Amniotic stem cell (primary cell): ENCODE measurements around the gene SMAD4.
"Not testable (repeated sequence)": the region's sequence is repeated elsewhere in the genome, so short reads cannot be mapped to it uniquely, and the experiment has no call there.

ENCODE experiments used
- DNase-seq: peaks from one replicate; lab custom pipeline; 2025; lab: John Stamatoyannopoulos, UW

SMAD4 gene

DNA sequence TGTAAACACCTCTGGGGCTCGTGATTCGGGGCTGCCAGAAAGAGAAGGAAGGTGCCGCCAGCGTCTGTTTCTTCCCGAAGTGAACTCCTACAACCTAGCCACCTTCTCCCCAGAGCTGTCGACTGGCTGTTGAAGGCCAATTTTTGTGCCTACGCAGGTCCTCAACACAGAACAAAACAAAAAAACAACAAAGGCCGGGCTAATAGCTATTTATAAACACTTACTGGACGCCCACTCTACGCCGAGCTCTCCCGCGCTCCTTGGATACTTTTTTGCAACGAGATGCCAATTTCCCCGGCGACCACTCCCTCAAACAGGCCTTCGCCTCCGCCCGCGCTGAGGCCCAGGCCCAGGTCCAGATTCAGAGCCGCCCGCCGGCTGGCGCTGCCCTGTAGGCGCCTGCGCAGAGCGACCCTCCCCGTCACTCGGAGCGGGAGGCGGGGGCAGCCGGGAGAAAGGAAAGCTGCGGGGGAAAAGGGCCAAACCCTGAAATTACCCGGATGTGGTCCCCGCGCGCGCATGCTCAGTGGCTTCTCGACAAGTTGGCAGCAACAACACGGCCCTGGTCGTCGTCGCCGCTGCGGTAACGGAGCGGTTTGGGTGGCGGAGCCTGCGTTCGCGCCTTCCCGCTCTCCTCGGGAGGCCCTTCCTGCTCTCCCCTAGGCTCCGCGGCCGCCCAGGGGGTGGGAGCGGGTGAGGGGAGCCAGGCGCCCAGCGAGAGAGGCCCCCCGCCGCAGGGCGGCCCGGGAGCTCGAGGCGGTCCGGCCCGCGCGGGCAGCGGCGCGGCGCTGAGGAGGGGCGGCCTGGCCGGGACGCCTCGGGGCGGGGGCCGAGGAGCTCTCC lies at the start of gene SMAD4:
Gene SMAD4, plus strand, starts transcription at position 520 of the 843 bp plus-strand sequence. CDS start 16,834 bp downstream, outside the sequence.
- peak; percentile 49 for DNase-seq

DNA sequence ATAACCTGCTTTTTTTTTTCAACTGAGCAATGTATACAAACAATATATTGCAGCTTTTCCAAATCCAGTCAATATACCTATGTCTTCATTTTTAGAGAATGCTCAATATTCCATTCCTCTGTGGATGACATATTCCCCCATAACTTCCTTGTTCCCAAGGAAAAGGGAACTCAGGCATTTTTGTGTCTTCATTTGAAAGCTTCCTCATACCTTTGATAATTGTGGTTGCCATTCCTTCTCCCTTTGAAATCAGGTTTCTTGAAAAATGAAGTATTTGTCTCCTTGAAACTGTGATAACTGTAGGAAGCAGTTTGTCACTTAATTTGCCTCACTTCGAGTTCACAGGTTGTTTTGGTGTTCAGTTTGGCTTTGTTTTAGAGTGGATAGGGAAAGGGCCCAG lies 48.6 kb upstream of the SMAD4 start:
- no peak for DNase-seq

DNA sequence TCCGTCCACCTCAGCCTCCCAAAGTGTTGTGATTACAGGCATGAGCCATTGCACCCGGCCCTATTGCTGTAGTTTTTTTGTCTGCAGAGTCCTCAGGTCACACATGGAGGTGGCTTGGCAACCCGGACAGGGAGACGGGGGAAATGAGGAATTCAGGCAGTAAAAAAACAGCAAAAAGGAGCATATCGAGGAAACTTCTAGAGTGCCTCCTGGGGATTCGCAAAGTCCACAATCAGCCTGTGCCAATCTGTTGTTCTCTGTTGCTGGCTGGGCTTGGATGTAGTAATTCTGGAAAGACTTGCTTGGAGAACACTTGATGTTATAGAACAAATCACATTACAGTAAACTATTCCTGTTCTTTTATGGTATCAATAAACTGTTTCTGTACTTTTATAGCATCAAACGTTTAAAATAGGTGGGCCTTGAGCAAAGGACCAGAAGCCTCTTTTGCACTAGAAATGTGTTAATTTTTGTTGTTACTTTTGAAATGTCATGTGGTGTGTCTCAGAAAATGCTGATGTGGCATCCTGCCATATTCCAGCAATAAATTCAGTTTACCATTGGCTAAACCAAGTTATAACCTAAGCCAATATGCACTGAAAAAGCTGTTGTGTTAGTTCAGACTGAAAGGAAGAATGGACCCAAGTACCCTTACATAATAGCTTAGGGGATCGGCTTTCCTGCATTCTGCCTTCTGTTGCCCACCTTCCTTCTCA lies 47.8 kb upstream of the SMAD4 start:
- DNase-seq = no peak

DNA sequence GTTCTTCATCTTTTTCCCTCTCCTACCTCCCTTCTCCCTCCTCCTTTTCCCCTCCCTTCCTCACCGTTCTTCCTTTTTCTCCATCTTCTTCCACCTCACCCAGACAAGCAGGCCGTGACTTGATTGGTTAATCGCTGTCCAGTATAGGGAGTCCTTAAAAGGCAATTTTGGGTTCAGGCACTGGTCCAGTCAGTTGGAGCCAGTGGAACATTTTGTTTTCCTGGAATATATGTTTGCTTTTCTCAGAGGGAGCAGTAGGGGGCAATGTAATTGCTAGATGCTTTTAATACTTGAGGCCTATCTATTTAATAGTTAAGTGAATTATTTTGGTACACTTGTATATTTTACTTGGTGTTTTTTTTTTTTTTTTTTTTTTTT lies 47.2 kb upstream of the SMAD4 start:
- no peak for DNase-seq

DNA sequence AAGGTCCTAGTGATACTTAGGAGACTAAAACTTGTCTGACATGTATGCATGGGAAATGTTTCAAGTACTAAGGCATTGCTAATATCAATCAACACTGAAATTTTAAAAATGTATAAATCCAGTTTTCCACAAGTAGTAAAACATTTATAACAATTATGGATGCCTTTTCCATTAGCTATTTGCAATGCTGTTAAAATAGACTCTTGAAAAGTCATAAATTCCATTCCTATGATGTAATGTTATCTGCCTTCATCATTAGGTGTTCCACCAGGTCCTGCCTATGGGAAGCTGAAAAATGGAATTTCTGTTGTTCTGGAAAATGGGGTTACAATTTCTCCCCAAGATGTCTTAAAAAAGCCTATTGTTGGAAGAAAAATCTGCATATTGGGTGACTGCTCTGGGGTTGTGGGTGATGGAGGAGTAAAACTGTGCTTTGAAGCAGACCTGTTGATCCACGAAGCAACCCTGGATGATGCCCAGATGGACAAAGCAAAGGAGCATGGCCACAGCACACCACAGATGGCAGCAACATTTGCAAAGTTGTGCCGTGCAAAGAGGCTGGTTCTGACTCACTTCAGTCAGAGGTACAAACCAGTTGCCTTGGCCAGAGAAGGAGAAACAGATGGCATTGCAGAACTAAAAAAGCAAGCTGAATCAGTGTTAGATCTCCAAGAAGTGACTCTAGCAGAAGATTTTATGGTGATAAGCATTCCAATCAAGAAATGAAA lies 43.5 kb upstream of the SMAD4 start:
- no peak for DNase-seq

DNA sequence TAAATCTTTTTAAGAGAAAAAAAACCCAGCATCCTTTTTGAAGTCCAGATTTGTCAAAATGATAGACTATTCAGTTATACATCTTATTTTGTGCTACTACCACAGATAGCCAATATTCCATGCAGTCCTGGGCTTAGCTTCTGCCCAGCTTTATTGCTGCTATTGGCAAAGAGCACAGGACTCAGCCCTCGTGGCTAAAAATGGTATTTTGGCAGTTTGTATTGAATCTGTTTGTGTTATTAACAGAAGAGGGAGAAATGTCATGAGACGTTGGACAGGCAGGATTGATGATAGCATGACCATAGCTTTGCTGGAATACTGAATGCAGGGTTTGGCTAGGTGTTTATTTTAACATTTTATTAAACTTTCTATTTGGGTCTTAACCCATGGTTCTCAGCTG lies 42.8 kb upstream of the SMAD4 start:
- DNase-seq = no peak

DNA sequence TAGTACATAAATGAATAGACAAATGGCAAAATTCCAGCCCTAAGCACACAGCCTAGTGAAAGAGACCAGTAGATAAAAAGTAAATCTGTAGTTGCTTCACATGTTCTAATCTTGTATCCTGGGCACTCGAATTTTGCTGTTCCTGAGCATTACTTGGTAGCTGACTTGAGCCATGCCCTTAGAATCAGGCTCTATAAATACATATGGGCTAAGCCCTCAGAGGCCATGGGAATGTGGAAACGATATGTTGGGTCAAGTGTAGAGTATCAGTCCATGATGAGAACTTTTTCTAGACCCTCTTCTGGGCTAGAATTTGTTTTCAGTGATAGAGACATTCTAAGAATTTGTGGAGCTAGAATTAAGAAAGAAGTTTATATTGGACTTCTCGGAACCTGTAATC lies 40.3 kb upstream of the SMAD4 start:
- DNase-seq = no peak

DNA sequence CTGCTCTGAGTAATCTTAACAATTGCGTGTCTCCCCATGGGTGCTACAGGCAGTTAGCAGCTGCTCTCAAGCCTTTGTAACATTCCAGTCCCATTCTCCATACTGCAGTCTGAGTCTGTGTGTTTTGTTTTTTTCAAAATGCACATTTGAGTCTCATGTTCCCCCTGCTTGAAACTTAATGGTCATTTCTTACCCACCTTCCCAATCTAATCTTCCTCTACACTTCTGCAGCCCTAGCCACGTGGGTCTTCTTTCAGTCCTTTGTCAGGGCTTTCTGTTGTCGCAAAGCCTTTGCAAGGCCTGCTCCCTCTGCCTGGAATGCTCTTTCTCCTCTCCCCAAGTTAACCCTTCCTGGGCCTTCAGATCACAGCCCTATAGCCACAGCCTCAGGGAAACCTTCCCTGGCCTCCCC lies 37.7 kb upstream of the SMAD4 start:
- no peak for DNase-seq

DNA sequence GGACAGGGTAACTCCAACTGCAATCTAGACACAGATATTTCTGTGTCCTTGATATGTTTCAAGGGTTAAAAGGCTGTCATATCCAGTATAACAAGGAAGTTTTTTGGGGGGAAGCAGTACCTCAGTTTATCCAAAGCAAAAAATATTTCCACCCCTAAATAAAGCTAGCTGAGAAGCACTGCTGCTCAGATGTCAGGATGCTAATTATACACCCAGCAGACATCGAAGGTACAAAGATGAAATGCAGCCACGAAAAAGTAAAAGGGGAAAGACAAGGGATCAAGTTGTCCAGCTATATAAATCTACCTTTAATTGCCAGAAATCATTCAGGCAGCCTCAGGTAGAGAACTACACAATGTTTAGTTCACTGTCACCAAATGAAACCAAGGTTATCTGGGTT lies 36.0 kb upstream of the SMAD4 start:
- no peak for DNase-seq

DNA sequence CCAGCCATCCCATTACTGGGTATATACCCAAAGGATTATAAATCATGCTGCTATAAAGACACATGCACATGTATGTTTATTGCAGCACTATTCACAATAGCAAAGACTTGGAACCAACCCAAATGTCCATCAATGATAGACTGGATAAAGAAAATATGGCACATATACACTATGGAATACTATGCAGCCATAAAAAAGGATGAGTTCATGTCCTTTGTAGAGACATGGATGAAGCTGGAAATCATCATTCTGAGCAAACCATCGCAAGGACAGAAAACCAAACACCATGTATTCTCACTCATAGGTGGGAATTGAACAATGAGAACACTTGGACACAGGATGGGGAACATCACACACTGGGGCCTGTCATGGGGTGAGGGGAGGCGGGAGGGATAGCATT lies 26.8 kb upstream of the SMAD4 start:
- DNase-seq = not testable (repeated sequence)

DNA sequence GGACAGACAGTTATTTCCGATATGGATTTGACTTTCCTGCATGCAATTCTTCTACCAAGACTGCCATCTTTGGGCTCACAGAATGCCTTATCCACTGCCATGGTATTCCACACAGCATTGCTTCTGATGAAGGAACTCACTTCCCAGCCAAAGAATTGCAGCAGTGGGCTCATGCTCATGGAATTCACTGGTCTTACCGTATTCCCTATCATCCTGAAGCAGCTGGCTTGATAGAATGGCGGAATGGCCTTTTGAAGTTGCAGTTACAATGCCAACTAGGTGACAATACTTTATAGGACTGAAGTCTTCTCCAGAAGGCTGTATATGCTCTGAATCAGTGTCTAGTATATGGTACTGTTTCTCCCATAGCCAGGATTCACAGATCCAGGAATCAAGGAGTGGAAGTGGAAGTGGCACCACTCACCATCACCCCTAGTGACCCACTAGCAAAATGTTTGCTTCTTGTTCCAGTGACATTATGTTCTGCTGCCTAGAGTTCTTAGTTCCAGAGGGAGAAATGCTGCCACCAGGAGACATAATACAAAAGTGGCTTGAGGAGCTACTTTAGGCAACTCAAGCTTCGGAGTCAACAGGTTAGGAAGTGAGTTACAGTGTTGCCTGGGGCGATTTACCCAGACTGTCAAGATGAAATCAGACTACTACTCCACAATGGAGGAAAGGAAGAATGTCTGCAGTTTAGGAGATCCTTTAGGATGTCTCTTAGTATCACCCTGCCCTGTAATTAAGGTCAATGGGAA lies 23.8 kb upstream of the SMAD4 start:
- no peak for DNase-seq

DNA sequence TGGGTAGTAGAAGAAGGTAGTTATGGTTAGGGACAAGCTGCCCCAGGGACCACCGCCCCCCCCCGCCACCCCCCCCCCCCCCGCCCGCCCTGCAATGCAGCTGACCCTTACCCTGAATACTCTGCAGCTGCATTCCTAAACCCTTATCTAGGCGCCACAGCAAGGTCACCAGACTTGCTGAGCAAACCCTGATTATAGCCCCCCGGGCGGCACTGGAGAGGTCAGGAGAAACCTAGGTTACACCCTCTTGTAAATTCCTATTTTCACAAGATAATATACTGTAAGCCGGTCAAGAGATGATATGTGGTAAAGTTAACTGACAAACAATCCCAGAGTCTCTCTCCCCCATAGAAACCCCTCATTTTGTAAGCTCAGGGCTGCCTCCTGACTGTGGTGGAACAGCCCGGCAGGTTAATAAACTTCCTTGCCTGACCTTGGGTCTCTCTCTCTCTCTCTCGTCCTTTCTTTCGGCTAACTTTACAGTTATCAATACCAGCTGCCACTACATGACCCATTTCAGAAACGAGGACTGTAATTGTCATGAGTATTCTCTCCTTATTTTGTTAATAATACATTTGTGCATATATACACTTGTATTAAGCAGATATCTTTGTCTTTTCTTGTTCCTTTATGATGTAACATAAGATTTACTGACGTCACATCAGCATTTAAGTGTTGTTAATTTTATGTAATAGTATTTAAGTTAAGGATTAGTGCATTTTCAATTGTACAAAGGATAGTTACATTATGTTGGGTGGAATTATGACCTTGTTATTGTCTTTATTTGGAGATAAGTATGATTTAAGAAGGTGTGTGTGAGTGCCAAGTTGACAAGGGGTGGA lies 22.8 kb upstream of the SMAD4 start:
- no peak for DNase-seq

DNA sequence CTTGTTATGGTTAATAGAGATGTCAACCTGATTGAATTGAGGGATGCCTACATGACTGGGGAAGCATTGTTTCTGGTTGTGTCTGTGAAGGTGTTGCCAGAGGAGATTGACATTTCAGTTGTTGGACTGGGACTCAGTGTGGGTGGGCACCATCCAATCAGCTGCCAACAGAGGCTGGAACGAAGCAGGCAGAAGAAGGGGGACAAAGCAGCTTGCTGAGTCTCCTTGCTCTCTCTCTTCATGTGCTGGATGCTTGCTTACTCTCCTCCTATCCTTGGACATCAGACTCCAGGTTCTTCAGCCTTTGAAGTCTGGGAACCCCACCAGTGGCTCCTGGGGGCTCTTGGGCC lies 22.2 kb upstream of the SMAD4 start:
- DNase-seq = no peak

DNA sequence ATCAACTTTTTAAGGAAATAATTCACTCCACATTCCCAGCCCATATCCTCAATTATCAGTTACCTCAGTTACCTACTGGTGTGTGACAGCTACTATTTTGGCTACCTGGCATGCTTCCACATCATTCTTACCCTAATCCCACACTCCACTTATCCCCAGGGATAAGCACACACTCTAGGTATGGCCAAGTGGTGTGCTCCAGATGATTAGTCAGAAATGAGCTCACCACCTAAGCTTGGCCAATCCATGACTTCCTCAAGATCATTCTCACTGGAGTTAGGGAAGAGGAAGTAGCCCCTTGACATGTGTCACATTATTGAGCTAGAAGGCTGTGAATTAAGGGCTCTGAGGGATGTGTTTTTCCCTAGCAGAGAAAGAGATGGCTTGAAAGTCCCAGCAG lies 20.9 kb upstream of the SMAD4 start:
- DNase-seq = no peak

DNA sequence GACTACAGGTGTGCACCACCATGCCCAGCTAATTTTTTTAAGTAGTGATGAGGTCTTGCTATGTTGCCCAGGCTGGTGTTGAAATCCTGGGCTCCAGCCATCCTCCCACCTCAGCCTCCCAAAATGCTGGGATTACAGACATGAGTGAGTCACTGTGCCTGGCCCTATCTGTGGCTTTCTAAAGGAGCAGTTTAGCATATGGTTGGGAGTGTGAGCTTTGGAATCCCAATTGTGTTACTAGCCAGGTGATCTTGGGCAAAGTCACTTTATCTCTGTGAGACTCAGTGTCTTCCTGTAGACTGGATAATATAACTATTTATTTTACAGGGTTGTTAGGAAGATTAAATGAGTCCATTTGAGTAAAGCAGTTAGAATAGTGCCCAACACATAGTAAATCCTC lies 19.8 kb upstream of the SMAD4 start:
- DNase-seq = no peak

DNA sequence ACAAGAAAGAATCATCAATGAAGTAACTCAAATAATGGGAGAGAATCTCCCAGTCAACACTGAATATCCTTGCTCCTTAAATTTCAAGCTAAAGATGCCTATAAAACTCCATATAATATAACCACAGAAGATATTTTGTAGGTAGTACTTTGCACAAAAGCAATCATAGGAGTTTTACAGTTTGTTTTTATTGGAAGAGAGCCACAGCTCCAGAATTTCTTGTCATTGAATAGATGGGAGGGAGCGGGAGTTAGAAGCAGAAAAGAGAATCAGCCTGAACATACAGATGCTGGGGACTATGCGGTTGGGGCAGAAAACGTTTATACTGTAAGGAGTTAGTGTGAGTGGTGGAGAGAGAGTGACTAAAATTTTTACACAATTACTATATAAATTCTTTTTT lies 18.3 kb upstream of the SMAD4 start:
- DNase-seq = no peak

DNA sequence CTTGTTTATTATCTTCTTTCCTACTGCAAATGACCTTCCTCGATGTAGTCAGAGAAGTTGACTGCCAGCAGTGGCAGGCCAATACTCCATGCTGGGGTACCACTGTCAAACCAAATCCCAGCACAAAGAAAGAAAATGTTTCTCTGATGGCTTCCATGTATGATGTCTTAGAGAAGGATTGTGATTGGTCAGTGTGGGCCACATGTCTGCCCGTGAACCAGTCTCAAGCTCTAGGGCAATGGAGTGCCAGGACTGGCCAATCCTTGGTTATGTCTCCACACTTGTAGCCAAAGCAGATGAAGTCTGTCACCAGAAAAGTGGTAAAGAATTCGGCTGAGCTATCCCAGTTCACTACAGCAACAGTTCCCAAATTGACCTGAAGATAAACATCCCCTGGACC lies 17.6 kb upstream of the SMAD4 start:
- DNase-seq = no peak

DNA sequence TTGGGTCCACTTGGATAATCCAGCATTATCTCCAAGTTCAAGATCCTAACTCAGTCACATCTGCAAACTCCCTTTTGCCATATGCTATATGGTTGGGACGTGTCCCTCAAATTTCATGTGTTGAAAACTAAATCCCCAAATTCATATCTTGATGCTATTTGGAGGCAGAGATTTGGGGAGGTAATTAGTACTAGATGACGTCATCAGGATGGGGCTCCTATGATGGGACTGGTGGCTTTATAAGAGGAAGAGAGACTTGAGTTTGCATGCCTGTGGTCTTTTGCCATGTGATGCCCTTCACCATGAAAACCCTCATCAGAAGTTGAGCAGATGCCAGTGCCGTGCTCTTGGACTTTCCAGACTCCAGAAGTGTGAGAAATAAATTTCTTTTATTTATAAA lies 16.8 kb upstream of the SMAD4 start:
- no peak for DNase-seq

DNA sequence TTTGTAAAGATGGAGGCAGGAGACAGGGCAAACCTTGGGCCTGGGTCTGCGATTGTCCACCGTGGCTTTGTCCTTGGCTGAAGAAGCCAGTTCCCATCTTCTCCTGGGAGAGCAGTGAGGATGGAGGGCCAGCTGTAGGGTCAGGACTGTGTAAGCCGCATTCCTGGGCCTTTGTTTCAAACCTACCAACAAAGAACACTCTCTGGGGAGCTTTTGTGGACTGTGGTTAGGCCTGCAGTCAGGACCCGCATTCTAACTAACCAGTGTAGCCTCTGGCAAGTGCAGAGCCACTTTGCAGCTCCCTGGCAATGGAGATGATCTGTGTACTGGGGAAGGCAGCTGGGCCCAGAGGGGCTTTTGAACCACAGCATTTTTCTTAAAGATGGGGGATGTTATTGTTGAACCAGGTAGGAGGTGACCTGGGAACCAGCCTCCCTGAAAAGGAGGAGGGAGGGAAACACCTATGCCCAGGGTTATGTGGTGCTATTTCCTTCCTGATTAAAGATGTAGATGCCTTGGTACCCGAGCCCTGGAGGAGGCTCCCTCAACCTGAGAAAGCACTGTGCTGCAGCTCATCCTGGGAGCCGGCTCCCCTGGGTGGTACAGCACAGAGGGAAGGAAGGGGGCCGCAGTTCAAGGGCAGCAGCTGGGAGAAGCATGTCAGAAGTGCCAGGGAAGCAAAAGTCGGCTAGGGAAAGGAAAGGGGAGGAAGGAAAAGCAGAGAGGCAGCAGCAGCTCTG lies 12.7 kb upstream of the SMAD4 start:
- no peak for DNase-seq

DNA sequence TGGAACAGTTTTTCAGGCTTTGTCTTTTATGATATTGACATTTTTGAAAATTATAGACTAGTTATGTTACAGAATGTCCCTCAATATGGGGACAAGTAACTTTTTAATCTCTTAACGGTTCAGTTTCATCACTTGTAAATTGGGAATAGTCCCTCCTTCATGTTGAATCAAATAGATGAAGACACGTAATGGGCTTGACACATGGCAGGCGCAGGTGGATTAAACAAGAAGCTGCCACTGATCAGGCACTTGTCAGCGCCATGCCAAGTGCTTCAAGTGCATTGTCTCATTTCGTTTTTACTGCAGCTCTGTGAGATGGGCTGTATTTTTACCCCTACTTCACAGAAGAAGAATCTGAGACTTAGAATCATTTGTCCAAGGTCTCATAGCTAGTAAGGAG lies 9.5 kb upstream of the SMAD4 start:
- no peak for DNase-seq
